ENCODE data around the gene LRP3.

LRP3 gene, protein sequence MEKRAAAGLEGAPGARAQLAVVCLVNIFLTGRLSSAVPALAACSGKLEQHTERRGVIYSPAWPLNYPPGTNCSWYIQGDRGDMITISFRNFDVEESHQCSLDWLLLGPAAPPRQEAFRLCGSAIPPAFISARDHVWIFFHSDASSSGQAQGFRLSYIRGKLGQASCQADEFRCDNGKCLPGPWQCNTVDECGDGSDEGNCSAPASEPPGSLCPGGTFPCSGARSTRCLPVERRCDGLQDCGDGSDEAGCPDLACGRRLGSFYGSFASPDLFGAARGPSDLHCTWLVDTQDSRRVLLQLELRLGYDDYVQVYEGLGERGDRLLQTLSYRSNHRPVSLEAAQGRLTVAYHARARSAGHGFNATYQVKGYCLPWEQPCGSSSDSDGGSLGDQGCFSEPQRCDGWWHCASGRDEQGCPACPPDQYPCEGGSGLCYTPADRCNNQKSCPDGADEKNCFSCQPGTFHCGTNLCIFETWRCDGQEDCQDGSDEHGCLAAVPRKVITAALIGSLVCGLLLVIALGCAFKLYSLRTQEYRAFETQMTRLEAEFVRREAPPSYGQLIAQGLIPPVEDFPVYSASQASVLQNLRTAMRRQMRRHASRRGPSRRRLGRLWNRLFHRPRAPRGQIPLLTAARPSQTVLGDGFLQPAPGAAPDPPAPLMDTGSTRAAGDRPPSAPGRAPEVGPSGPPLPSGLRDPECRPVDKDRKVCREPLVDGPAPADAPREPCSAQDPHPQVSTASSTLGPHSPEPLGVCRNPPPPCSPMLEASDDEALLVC

DNA sequence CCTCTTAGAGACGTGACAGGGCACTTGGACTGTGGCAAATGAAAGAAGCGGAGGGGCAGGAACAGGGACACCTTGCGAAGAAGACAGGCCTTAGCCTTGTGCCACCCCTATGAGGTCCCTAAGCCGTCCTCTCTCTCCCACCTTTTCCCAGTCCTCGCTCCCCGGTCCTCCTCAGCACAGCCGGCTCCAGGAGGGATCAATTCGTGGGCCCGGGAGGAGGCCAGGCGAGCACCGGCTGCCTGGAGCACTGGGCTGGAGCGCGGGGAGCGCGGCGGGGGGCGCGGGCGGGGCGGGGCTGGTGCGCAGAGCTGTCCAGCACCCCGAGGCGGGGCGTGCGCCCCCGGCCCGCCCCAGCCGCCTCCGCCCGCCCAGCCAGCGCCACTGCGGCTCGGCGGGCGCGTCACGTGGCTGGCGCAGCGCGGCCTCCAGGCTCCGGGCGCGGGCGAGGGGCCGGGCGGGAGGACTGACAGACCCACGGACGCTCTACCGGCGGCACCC, at the start of gene LRP3:
Gene LRP3, plus strand, starts transcription at position 466 of the 498 bp plus-strand sequence. CDS start 456 bp downstream, outside the sequence.
- H3K36me3 ChIP-seq (ENCODE audit: insufficient read depth, low read length), result no peaks in the 10 kb centered on the region
- no peaks in the 10 kb centered on the region for H3K27me3 ChIP-seq (ENCODE audit: insufficient read depth, low read length)
- no peaks in the 10 kb centered on the region for H3K4me1 ChIP-seq (ENCODE audit: insufficient read depth, low read length, severe bottlenecking)
- no peak within 1 kb of the TSS for H3K27ac ChIP-seq (ENCODE audit: low read depth, low read length, poor library complexity, severe bottlenecking)
- TF ChIP-seq, protein P1, sequence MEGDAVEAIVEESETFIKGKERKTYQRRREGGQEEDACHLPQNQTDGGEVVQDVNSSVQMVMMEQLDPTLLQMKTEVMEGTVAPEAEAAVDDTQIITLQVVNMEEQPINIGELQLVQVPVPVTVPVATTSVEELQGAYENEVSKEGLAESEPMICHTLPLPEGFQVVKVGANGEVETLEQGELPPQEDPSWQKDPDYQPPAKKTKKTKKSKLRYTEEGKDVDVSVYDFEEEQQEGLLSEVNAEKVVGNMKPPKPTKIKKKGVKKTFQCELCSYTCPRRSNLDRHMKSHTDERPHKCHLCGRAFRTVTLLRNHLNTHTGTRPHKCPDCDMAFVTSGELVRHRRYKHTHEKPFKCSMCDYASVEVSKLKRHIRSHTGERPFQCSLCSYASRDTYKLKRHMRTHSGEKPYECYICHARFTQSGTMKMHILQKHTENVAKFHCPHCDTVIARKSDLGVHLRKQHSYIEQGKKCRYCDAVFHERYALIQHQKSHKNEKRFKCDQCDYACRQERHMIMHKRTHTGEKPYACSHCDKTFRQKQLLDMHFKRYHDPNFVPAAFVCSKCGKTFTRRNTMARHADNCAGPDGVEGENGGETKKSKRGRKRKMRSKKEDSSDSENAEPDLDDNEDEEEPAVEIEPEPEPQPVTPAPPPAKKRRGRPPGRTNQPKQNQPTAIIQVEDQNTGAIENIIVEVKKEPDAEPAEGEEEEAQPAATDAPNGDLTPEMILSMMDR (IDR thresholded peaks at IDR 0.05; ENCODE audit: low read length), result no peak
- H3K4me2 ChIP-seq (ENCODE audit: low read length), result no peak within 1 kb of the TSS
- H3K79me2 ChIP-seq (ENCODE audit: insufficient read depth, low read length), result no peaks in the 10 kb centered on the region
- H3K9me3 ChIP-seq (ENCODE audit: low read length), result no peaks in the 10 kb centered on the region
- no peak within 1 kb of the TSS for H3K9ac ChIP-seq (ENCODE audit: low read length)
- no peaks in the 10 kb centered on the region for H3K9me2 ChIP-seq (ENCODE audit: low read depth, low read length)
- no peak within 1 kb of the TSS for H2AFZ ChIP-seq (ENCODE audit: low read length)
- H3F3A ChIP-seq (ENCODE audit: insufficient read depth, low read length), result no peaks in the 10 kb centered on the region
- H4K20me1 ChIP-seq (ENCODE audit: insufficient read depth, low read length), result no peaks in the 10 kb centered on the region
- H3K4me3 ChIP-seq (ENCODE audit: low read depth, low read length, poor library complexity, severe bottlenecking), result no peak within 1 kb of the TSS

DNA sequence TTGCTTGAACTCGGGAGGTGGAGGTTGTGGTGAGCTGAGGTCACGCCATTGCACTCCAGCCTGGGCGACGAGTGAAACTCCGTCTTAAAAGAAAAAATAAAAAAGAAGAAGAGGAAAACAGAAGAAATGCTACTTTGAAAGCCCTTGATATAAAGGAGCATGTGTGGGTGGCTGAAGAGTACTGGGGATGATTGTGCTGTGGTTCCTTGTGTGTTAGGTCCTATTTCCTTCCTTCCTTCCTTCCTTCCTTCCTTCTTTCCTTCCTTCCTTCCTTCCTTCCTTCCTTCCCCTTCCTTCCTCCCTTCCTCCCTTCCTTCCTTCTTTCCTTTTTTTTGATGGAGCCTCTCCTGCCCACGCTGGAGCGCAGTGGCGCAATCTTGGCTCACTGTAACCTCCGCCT, 47.9 kb upstream of the LRP3 start:
- Histone ChIP-seq H3K27ac (ENCODE audit: low read depth, low read length, poor library complexity, severe bottlenecking) (no peak overlapping the region), H3K9ac (ENCODE audit: low read length) (no peak overlapping the region), H3F3A (ENCODE audit: insufficient read depth, low read length) (no peaks in the 10 kb centered on the region), H3K27me3 (ENCODE audit: insufficient read depth, low read length) (no peaks in the 10 kb centered on the region), H3K4me2 (ENCODE audit: low read length) (no peak overlapping the region), H3K9me2 (ENCODE audit: low read depth, low read length) (no peaks in the 10 kb centered on the region), H3K9me3 (ENCODE audit: low read length) (no peaks in the 10 kb centered on the region), H3K4me3 (ENCODE audit: low read depth, low read length, poor library complexity, severe bottlenecking) (no peak overlapping the region), H3K4me1 (ENCODE audit: insufficient read depth, low read length, severe bottlenecking) (no peaks in the 10 kb centered on the region), H3K79me2 (ENCODE audit: insufficient read depth, low read length) (no peaks in the 10 kb centered on the region), H2AFZ (ENCODE audit: low read length) (no peak overlapping the region), H3K36me3 (ENCODE audit: insufficient read depth, low read length) (no peaks in the 10 kb centered on the region), H4K20me1 (ENCODE audit: insufficient read depth, low read length) (no peaks in the 10 kb centered on the region)
- no peak for TF ChIP-seq EZH2 (IDR thresholded peaks at IDR 0.05; ENCODE audit: borderline replicate concordance, low read length)
- TF ChIP-seq, protein P1 (IDR thresholded peaks at IDR 0.05; ENCODE audit: low read length), result no peak

DNA sequence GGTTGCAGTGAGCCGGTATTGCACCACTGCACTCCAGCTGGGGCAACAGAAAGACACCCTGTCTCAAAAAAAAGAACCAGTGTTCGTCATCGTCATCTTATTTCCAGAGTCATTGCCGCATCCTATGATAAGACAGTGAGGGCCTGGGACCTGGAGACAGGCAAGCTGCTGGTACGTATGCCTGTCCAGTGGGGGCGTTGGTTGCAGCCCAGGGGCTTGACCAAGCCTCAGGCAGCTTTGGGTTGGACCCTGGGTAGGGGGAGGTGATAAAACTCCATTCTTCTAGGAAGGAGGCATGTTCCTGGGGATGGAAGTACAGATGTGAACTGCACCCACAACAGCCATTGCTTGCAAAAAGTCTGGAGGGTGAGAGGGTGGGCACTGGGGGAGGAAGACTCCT, 46.6 kb upstream of the LRP3 start:
- Histone ChIP-seq H3F3A (ENCODE audit: insufficient read depth, low read length) (no peaks in the 10 kb centered on the region), H3K9ac (ENCODE audit: low read length) (no peak overlapping the region), H3K4me1 (ENCODE audit: insufficient read depth, low read length, severe bottlenecking) (no peaks in the 10 kb centered on the region), H4K20me1 (ENCODE audit: insufficient read depth, low read length) (no peaks in the 10 kb centered on the region), H3K4me3 (ENCODE audit: low read depth, low read length, poor library complexity, severe bottlenecking) (no peak overlapping the region), H3K4me2 (ENCODE audit: low read length) (no peak overlapping the region), H3K36me3 (ENCODE audit: insufficient read depth, low read length) (no peaks in the 10 kb centered on the region), H3K27me3 (ENCODE audit: insufficient read depth, low read length) (no peaks in the 10 kb centered on the region), H2AFZ (ENCODE audit: low read length) (no peak overlapping the region), H3K27ac (ENCODE audit: low read depth, low read length, poor library complexity, severe bottlenecking) (no peak overlapping the region), H3K9me3 (ENCODE audit: low read length) (no peaks in the 10 kb centered on the region), H3K9me2 (ENCODE audit: low read depth, low read length) (no peaks in the 10 kb centered on the region), H3K79me2 (ENCODE audit: insufficient read depth, low read length) (no peaks in the 10 kb centered on the region)
- no peak for TF ChIP-seq EZH2 (IDR thresholded peaks at IDR 0.05; ENCODE audit: borderline replicate concordance, low read length)
- TF ChIP-seq, protein P1 (IDR thresholded peaks at IDR 0.05; ENCODE audit: low read length), result no peak
